Hippocampal formation (tissue), 2 donors: ENCODE results near the gene UBE2QL1.

Source experiments
- DNase-seq, 2 donors: peaks; one replicate each; lab custom pipeline; 2025; lab: John Stamatoyannopoulos, UW

Gene UBE2QL1

GRCh38 chr5:6448622-6449464, at the start of gene UBE2QL1:
TSS of gene UBE2QL1 (plus strand) at chr5:6448859. CDS start at chr5:6448894, 35 bp downstream.
- DNase-seq: no peak

- DNase-seq: no peak
Observed at GRCh38 chr5:6399980-6400910, 48.4 kb upstream of the UBE2QL1 start.

- no peak for DNase-seq
Observed at GRCh38 chr5:6401410-6401809, 47.2 kb upstream of the UBE2QL1 start.

GRCh38 chr5:6402939-6403338, 45.7 kb upstream of the UBE2QL1 start:
- DNase-seq: no peak

GRCh38 chr5:6403416-6403815, 45.2 kb upstream of the UBE2QL1 start:
- DNase-seq: no peak

- DNase-seq: no peak
Observed at GRCh38 chr5:6404129-6404528, 44.5 kb upstream of the UBE2QL1 start.

- no peak for DNase-seq
Observed at GRCh38 chr5:6405591-6405990, 43.1 kb upstream of the UBE2QL1 start.

DNA sequence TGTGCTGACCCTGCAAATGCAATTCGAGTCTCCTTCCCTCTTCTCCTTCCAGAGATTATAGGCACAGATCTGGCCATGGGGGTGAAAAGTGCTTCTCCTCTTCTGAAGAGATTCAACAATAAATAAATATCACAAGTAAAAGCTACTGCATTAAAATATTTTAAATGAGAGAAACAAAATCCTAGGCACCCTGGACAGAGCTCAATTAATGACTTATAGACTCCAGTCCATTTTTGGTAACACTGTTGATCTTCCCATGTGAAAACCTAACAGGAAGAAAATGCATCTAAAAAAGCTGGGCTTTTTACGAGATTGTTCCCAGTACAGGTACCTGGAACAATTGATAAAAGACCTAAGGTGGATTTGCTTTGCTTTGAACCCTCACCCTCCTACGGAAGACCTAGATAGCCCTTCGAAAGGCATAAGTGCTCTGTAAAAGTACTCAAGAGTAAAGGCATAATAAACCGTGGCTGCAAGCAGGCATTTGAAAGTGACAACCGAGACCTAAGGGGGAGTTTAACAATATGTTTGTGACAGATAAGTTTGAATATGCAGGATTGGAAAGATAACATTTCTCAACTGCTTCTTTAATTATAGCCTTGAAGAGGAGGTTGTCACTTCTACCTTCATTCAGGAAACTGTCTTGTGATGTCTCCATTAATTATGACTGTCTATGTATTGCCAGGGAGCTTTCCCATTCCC, 41.0 kb upstream of the UBE2QL1 start:
- no peak for DNase-seq

- DNase-seq: no peak
Observed at GRCh38 chr5:6408260-6408596, 40.4 kb upstream of the UBE2QL1 start.

DNA sequence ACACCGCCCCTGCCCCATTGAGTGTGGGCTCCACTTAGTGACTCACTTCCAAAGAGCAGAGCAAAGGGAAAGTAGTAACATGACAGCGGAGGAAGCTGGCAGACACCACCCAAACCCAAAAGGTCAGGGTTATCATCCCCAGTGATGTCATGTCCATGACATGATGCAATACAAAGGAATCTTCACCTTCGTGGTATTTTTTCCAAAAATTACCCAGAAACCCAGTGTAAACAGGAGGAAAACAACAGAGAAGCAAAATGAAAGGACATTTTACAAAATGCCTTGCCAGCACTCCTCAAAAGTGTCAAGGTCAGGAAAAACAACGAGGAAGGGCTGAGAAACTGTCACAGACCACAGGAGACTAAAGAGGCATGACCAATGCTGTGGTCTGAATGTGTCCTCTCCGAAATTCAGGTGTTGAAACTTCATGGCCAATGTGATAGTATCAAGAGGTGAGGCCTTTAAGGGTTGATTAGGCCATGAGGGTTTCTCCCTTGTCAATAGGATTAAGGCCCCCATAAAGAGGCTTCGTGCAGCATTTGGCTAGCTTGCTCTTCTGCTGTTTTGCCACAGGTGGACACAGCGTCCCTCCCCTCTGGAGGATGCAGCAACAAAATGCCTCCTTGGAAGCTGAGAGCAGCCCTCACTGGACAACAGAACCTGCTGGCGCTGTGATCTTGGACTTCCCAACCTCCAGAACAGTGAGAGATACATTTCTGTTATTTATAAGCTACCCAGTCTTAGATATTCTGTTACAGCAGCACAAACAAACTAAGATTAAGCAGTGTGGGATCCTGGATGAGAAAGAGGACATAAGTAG, 39.8 kb upstream of the UBE2QL1 start:
- DNase-seq: no peak

GRCh38 chr5:6410421-6410820, 38.2 kb upstream of the UBE2QL1 start:
- no peak for DNase-seq

DNA sequence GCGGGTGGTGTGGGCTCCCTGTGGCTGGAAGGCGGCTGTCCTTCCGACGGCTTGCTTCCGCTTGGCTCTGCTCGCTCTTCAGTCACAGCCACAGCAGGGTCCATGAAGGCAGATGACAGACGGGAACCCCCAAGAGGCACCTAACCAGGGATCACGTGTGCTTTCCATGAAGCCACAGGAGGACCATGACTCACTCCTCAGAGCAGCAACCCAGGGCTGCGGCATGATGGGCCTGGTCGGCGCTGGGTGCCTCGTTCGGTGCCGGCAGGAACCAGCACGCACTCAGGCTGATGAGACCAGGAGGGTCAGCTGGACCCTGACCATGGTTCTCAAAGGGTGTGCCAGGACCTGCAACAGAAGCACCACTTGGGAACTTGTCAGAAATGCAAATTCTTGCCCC, 37.5 kb upstream of the UBE2QL1 start:
- DNase-seq: no peak

- DNase-seq: no peak
Observed at GRCh38 chr5:6412811-6413210, 35.8 kb upstream of the UBE2QL1 start.

DNA sequence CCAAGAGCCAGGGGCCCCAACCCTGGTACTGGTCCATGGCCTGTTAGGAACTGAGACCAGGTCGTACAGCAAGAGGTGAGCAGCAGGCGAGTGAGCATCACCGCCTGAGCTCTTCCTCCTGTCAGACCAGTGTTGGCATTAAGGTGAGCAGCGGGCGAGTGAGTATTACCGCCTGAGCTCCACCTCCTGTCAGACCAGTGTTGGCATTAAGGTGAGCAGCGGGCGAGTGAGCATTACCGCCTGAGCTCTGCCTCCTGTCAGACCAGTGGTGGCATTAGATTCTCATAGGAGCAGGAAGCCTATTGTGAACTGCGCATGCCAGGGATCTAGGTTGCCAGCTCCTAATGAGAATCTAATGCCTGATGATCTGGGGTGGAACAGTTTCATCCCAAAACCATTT, 31.0 kb upstream of the UBE2QL1 start:
- no peak for DNase-seq

GRCh38 chr5:6418679-6419276, 29.9 kb upstream of the UBE2QL1 start:
- no peak for DNase-seq

- DNase-seq: no peak
Observed at GRCh38 chr5:6419340-6419852, 29.3 kb upstream of the UBE2QL1 start.

- no peak for DNase-seq
Observed at GRCh38 chr5:6423327-6424109, 25.1 kb upstream of the UBE2QL1 start.

- DNase-seq: no peak
Observed at GRCh38 chr5:6424110-6424659, 24.5 kb upstream of the UBE2QL1 start.

GRCh38 chr5:6424700-6425099, 24.0 kb upstream of the UBE2QL1 start:
- no peak for DNase-seq

DNA sequence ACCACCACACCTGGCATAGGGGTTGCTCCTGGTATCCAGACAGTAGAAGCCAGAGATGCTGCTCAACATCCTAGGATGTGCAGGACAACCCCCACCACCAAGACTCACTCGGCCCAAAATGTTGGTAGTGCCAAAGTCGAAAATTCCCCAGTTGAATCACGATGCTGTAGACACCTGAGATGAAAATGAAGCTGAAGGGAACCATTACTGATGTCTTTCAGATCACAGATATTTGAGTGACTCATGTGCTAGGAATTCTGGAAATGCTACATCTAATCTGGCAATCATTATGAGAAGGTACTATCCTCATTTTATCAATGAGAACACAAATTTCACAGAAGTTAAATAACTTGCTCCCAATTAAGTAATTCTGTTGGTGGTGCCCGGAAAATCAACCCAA, 21.0 kb upstream of the UBE2QL1 start:
- no peak for DNase-seq
